ENCODE data around the gene HOXA5.
A peak's percentile ranks its signal among the peaks of the same experiment; 100 is the strongest.

Gene HOXA5

GRCh38 chr7:27143023-27143949, at the start of gene HOXA5:
Gene HOXA5, minus strand, starts transcription at chr7:27143681. Its CDS starts 74 bp downstream, at chr7:27143607.
- no peak for DNase-seq

- DNase-seq = no peak
Observed at GRCh38 chr7:27192546-27193334, 49.3 kb upstream of the HOXA5 start.

- no peak for DNase-seq
Observed at GRCh38 chr7:27191833-27192545, 48.5 kb upstream of the HOXA5 start.

- DNase-seq = no peak
Observed at GRCh38 chr7:27191161-27191731, 47.8 kb upstream of the HOXA5 start.

- DNase-seq = no peak
Observed at GRCh38 chr7:27189997-27190748, 46.7 kb upstream of the HOXA5 start.

- no peak for DNase-seq
Observed at GRCh38 chr7:27189295-27189996, 46.0 kb upstream of the HOXA5 start.

GRCh38 chr7:27188386-27189294, 45.2 kb upstream of the HOXA5 start:
- DNase-seq = no peak

GRCh38 chr7:27187475-27188385, 44.2 kb upstream of the HOXA5 start:
- DNase-seq = no peak

GRCh38 chr7:27186668-27187474, 43.4 kb upstream of the HOXA5 start:
- DNase-seq = no peak

- peak; percentile 2 for DNase-seq
Observed at GRCh38 chr7:27185854-27186667, 42.6 kb upstream of the HOXA5 start.

GRCh38 chr7:27185013-27185853, 41.8 kb upstream of the HOXA5 start, which contains the start of gene HOXA11:
Gene HOXA11, minus strand, starts transcription at chr7:27185232. Its CDS starts 88 bp downstream, at chr7:27185144.
- peak; percentile 4 for DNase-seq

- no peak for DNase-seq
Observed at GRCh38 chr7:27184337-27185012, 41.0 kb upstream of the HOXA5 start.

GRCh38 chr7:27183682-27184336, 40.3 kb upstream of the HOXA5 start:
- no peak for DNase-seq

- DNase-seq = peak; percentile 1
Observed at GRCh38 chr7:27182861-27183681, 39.6 kb upstream of the HOXA5 start.

Measured in activated naive CD4-positive, alpha-beta T cell treated with Interleukin-2 at 50 U/mL for 16 hours (primary cell).